Esophagus muscularis mucosa (tissue), 4 donors: ENCODE results near the gene MYOF. TPM values are rescaled to one million over a fixed set of nuclear protein-coding genes. Genes with fewer than 3 reads are reported as not detected.
A peak's percentile ranks its signal among the peaks of the same experiment; 100 is the strongest.

Experiments
- DNase-seq: peaks from one replicate; pipeline ENCODE4 v3.0.0-alpha.2; 2017; ENCODE audit errors: extremely low spot score
- H3K27ac ChIP-seq, 4 donors: fragments of 200-600 bp; sonication (generic); replicated peaks in 1 of 4; 1 replicate in 3 of 4; 2 replicates in 1 of 4; pipeline ENCODE4 v1.5.1; 2016 to 2019; ENCODE audit warnings: mild to moderate bottlenecking in 1 of 4
- H3K27me3 ChIP-seq, 4 donors: fragments of 200-600 bp; sonication (generic); one replicate each; pipeline versions ENCODE4 v1.5.1 to v1.6.0; 2016 to 2019
- H3K36me3 ChIP-seq, 4 donors: fragments of 200-600 bp; sonication (generic); one replicate each; pipeline ENCODE4 v1.5.1; 2016 to 2019
- H3K4me1 ChIP-seq, 4 donors: fragments of 200-600 bp; sonication (generic); one replicate each; pipeline ENCODE4 v1.5.1; 2016 to 2019
- H3K4me3 ChIP-seq, 4 donors: fragments of 200-600 bp; sonication (generic); 1 replicate in 2 of 4; 2 replicates in 2 of 4; pipeline ENCODE4 v1.5.1; 2016 to 2019; ENCODE audit warnings: mild to moderate bottlenecking in 4 of 4, moderate library complexity in 1 of 4
- H3K9me3 ChIP-seq, 4 donors: fragments of 200-600 bp; sonication (generic); 1 replicate in 3 of 4; 2 replicates in 1 of 4; pipeline ENCODE4 v1.5.1; 2016 to 2019
- CTCF ChIP-seq, 3 experiments: fragments of 200-600 bp in 2 of 3; fragments of 450-650 bp in 1 of 3; sonication (generic) in 2 of 3; IDR thresholded peaks; one replicate each; pipeline ENCODE4 v1.5.1; 2017 to 2019; ENCODE audit warnings: antibody characterized with exemption in 3 of 3, mild to moderate bottlenecking in 2 of 3, moderate library complexity in 1 of 3
- EP300 ChIP-seq: sonication (generic); formaldehyde crosslinking; IDR thresholded peaks from one replicate; pipeline ENCODE4 v1.6.1; 2017; ENCODE audit warnings: antibody characterized with exemption
- POLR2A ChIP-seq: fragments of 450-650 bp; IDR thresholded peaks from one replicate; pipeline ENCODE4 v1.6.1; 2017; ENCODE audit warnings: antibody characterized with exemption, moderate library complexity, mild to moderate bottlenecking, low read depth
- POLR2AphosphoS5 ChIP-seq, 2 donors: sonication (generic); formaldehyde crosslinking; IDR thresholded peaks; one replicate each; pipeline ENCODE4 v1.6.1; 2017; ENCODE audit warnings: antibody characterized with exemption in 2 of 2
- WGBS: methylation state at CpG from one replicate; pipeline ENCODE4 v1.1.5; 2018; 5-methylcytosine and 5-hydroxymethylcytosine counted together
- intact Hi-C: fragments of 100-400 bp; cut with DNase I; formaldehyde crosslinking; loops from one replicate; pipeline ENCODE4 v1.15.1; 2023
- total RNA-seq, 4 donors: library from RNA; depleted of rRNA; stranded (reverse); fragments of >200 nt; gene quantifications; one replicate each; pipeline versions ENCODE4 v1.1.0 to v1.2.1, GENCODE V29; 2016

MYOF gene
- total RNA-seq, 4 donors from 2014 or later, result 71.2 to 120 (median 97.3) TPM

DNA sequence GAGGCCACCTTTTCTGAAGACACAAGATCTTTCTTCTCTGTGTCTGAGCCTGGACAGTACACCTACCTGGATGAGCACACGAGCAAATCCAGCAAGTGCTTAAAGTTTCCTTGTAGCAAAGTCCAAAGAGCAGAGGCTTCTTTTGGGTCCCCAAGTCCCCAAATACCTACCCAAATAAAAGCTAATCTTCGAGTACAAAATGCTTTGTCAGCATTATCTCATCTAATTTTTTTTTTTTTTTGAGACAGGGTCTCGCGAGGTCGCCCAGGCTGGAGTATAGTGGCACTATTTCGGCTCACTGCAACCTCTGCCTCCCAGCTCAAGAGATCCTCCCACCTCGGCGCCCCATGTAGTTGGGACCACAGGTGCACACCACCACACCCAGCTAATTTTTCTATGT is 24.6 kb downstream of the MYOF start:
- Histone ChIP-seq H3K27me3 (no peaks in the 10 kb centered on the region), H3K4me1 (peaks cover 22 to 64% (median 61%) of the 10 kb centered on the region in 4 donors), H3K27ac (peak overlapping the region; percentile 87 to 96 (median 91)), H3K9me3 (no peaks in the 10 kb centered on the region), H3K36me3 (peaks cover 5 to 29% (median 14%) of the 10 kb centered on the region in 4 donors), H3K4me3 (no peak overlapping the region)
- intact Hi-C loops, result no loop called here
- DNase-seq, result no peak
- 89% methylated on average over 8 of the region's 8 CpGs for WGBS
- no peak for TF ChIP-seq CTCF (IDR thresholded peaks at IDR 0.05)

DNA sequence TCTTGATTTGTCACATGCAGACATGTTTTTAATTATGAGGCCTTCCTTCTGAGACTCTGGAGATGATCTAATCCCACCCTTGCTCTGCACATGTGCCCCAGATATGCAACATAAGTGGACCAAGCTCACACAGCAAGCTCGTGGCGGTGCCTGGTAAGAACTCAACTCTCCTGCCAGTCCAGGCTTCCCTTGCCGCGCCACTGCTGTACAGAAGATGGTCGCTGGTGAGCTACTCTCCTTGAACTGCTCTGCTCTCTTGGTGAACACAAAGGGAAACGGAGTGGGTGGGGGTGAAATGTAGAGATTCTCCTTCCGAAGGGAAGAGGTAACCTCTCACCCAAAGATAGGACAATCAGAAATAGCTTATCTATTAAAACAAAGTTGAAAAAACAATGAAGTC is 25.7 kb downstream of the MYOF start:
- Histone ChIP-seq H3K9me3 (no peaks in the 10 kb centered on the region), H3K27me3 (no peaks in the 10 kb centered on the region), H3K4me3 (no peak overlapping the region), H3K36me3 (peaks cover 10 to 33% (median 19%) of the 10 kb centered on the region in 4 donors), H3K4me1 (peaks cover 27 to 61% (median 51%) of the 10 kb centered on the region in 4 donors), H3K27ac (peak overlapping the region; percentile 87 to 96 (median 91))
- no peak for DNase-seq
- 92% methylated on average over 7 of the region's 7 CpGs for WGBS
- TF ChIP-seq EP300 (no peak), POLR2A (no peak), CTCF (IDR thresholded peaks at IDR 0.05) (no peak)
- intact Hi-C loops, result no loop called here

- H3K36me3 ChIP-seq, result peaks cover 21 to 51% (median 31%) of the 10 kb centered on the region in 4 donors
- intact Hi-C loops, result no loop called here
- peak overlapping the region in 3 of 4 donors; percentile 31 to 49 (median 32) for H3K27ac ChIP-seq
- 98% methylated on average over 7 of the region's 7 CpGs for WGBS
- TF ChIP-seq POLR2AphosphoS5 (IDR thresholded peaks at IDR 0.05), result no peak
- TF ChIP-seq CTCF (IDR thresholded peaks at IDR 0.05), result no peak
- no peak for TF ChIP-seq POLR2A
- TF ChIP-seq EP300, result no peak
- no peaks in the 10 kb centered on the region for H3K9me3 ChIP-seq
- no peak for DNase-seq
- no peaks in the 10 kb centered on the region for H3K27me3 ChIP-seq
- H3K4me1 ChIP-seq, result peaks cover 22 to 46% (median 35%) of the 10 kb centered on the region in 4 donors
- H3K4me3 ChIP-seq, result no peak overlapping the region
These were observed 27.4 kb downstream of the MYOF start for GRCh38 chr10:93454736-93455135.

DNA sequence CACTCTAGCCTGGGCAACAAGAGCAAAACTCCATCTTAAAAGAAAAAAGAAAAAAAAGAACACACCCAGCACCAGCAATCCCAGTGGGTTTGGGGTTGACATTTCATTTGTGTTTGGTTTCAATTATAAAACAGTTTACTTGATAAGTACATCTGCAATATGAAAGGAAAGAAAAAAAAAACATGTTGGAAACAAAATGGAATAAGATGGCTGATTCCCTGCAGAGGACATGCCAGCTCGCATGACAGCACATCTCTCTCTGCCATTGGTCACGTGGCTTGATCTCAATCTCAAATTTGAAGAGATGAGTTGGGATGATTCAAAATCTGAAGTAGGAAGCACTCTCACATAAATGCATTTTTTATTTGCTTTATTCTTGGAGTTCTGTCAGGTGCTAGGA is 28.0 kb downstream of the MYOF start:
- intact Hi-C loops, result no loop called here
- Histone ChIP-seq H3K4me3 (no peak overlapping the region), H3K4me1 (peaks cover 17 to 40% (median 29%) of the 10 kb centered on the region in 4 donors), H3K36me3 (peaks cover 21 to 57% (median 36%) of the 10 kb centered on the region in 4 donors), H3K27me3 (no peaks in the 10 kb centered on the region), H3K27ac (peak overlapping the region in 2 of 4 donors; percentile 31 to 49), H3K9me3 (no peaks in the 10 kb centered on the region)
- TF ChIP-seq EP300 (no peak), CTCF (IDR thresholded peaks at IDR 0.05) (no peak), POLR2A (no peak), POLR2AphosphoS5 (IDR thresholded peaks at IDR 0.05) (no peak)
- 86% methylated on average over 2 of the region's 2 CpGs for WGBS
- DNase-seq, result no peak

DNA sequence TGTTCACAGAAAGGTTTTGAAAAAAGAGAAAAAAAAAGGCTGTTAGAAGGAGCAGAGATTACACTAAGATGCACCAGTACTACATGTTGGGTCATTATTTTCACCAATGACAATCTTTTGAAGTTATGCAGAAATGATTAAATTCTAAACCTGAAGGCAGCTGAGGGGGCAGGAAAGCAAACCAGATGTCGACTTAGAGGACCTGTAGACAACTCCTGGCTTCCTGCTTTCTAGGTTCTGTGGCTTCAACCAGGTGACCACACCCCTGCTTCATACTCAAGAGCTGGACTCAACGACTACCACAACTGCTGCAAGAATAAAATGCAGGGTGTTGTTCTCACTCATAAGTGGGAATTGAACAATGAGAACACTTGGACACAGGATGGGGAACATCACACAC is 30.0 kb downstream of the MYOF start:
- peaks cover 21 to 70% (median 42%) of the 10 kb centered on the region in 4 donors for H3K36me3 ChIP-seq
- no peak for DNase-seq
- TF ChIP-seq EP300 (no peak), POLR2AphosphoS5 (IDR thresholded peaks at IDR 0.05) (no peak), CTCF (IDR thresholded peaks at IDR 0.05) (no peak), POLR2A (no peak)
- H3K4me1 ChIP-seq, result peaks cover 7 to 20% (median 9%) of the 10 kb centered on the region in 4 donors
- H3K4me3 ChIP-seq, result no peak overlapping the region
- peak overlapping the region in 1 of 4 donors; percentile 15 for H3K27ac ChIP-seq
- no peaks in the 10 kb centered on the region for H3K27me3 ChIP-seq
- H3K9me3 ChIP-seq, result no peaks in the 10 kb centered on the region
- intact Hi-C loops, result no loop called here
- WGBS, result 59% methylated on average over 2 of the region's 2 CpGs
